Measurements from ENCODE around the gene FAM50B.

The FAM50B gene

DNA sequence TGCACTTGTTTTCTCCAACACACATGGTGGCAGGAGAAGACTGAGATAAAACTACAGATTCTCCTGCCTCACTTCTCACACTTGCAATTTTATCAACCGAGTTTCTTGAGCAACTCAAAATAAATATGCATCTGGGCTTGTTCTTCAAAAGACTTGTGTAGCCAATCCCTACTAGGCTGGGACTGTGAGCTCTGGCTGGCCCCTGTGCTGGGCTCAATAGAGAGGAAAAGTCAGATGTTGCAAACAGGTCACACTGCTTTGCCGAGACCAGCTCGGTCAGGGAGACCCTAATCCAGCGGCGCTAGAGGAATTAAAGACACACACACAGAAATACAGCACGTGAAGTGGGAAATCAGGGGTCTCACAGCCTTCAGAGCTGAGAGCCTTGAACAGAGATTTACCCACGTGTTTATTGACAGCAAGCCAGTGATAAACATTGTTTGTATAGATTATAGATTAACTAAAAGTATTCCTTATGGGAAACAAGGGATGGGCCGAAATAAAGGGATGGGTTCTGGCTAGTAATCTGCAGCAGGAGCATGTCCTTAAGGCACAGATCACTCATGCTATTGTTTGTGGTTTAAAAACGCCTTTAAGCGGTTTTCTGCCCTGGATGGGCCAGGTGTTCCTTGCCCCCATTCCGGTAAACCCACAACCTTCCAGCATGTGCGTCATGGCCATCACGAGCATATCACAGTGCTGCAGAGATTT is 32.7 kb downstream of the FAM50B start:
- ChIA-PET POLR2A (ENCODE audit: low non-redundant PET) (no interaction called here), CTCF (interaction anchor here (0.6 kb wide), 1 partner anchor 51 kb away, joined by 5 read pairs; no protein-coding TSS in a partner anchor)
- TF ChIP-seq, protein P1, sequence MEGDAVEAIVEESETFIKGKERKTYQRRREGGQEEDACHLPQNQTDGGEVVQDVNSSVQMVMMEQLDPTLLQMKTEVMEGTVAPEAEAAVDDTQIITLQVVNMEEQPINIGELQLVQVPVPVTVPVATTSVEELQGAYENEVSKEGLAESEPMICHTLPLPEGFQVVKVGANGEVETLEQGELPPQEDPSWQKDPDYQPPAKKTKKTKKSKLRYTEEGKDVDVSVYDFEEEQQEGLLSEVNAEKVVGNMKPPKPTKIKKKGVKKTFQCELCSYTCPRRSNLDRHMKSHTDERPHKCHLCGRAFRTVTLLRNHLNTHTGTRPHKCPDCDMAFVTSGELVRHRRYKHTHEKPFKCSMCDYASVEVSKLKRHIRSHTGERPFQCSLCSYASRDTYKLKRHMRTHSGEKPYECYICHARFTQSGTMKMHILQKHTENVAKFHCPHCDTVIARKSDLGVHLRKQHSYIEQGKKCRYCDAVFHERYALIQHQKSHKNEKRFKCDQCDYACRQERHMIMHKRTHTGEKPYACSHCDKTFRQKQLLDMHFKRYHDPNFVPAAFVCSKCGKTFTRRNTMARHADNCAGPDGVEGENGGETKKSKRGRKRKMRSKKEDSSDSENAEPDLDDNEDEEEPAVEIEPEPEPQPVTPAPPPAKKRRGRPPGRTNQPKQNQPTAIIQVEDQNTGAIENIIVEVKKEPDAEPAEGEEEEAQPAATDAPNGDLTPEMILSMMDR (conservative IDR thresholded peaks at IDR 0.05; ENCODE audit: low read depth) = no peak
- H3K27ac ChIP-seq = no peak overlapping the region
- DNase-seq (ENCODE audit: low spot score) = no peak

DNA sequence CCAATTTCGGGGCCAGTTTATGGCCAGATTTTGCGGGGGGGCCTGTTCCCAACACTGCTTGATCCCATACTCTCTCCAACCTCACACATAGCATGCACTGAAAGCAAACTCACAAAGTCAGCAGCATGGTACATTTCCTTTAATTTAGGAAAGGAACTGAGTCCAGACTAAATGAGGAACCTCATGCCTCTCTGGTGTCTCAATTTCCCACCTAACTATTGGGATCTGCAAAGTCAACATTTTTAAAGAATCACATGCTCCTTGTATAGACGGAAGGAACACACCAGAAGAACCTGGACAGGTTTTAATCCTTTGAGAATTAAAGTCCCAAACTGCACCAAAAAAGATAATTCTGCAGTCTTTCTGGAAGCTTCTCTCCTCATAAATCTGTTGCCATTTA is 33.3 kb downstream of the FAM50B start:
- POLR2A ChIA-PET (ENCODE audit: low non-redundant PET) = no interaction called here
- TF ChIP-seq, protein P1 (conservative IDR thresholded peaks at IDR 0.05; ENCODE audit: low read depth) = no peak
- H3K27ac ChIP-seq = no peak overlapping the region
- DNase-seq (ENCODE audit: low spot score) = no peak
- CTCF ChIA-PET = interaction anchor here (0.6 kb wide), 1 partner anchor 50 kb away, joined by 5 read pairs; no protein-coding TSS in a partner anchor

DNA sequence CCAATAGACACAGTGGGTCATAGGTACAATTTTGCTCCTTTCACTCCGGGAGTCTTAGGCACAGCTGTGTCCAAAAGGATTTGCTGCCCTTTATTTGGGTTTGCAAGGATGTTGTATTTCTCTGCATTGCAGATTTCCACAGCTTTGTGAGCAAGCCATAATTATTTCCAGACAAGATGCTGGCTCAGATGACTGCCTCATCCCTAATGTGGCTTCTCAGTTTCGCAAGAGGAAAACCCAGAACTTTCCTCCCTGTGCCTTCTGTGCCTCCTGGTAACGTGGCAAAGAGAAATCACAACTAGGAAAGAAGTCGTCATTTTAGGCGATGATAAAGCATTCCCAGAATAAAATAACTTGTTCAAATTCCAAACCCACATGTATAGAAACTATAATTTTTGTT is 33.7 kb downstream of the FAM50B start:
- TF ChIP-seq, protein P1 (conservative IDR thresholded peaks at IDR 0.05; ENCODE audit: low read depth) = no peak
- POLR2A ChIA-PET (ENCODE audit: low non-redundant PET) = no interaction called here
- peak overlapping the region; percentile 67 for H3K27ac ChIP-seq
- no peak for DNase-seq (ENCODE audit: low spot score)
- CTCF ChIA-PET = no interaction called here

DNA sequence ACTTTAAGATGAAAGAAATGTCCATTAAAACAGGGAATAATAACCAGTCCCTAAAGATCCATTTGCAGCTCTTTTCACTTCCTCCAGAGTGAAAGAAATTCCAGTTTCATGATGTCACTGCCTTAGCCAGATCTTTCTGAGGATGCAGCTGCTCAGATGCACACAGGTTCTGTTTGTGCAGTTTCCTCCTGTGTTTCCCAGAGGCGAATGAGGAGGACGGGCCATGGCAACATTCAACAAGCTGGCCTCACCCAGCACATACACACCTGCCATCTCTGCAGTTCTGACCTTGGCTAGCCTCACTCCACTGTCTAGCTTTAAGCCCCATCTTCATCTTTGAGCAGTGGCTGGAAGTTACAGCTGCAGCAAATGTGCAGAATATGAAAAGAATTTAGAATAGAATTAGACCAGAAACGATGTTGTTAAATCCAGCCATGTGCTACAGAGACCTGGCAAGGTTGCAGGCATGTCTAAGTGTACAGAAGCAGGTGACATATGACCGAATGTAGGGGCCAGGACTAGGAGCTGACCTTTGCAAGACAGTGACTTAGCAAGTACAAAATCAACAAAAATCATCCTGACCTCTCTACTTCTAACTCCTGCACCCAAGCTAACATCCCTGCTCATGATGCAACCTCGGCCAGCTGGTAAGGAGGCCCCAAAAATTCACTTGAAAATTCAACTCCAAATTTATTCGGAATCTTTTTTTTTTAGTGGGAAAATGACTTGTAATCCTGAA is 35.0 kb downstream of the FAM50B start:
- TF ChIP-seq, protein P1 (conservative IDR thresholded peaks at IDR 0.05; ENCODE audit: low read depth) = no peak
- ChIA-PET CTCF (interaction anchor here (0.9 to 3.2 kb wide), 3 partner anchors 35 to 94 kb away, joined by 3 to 17 read pairs (median 4); partner anchors contain the start of gene FAM50B), POLR2A (ENCODE audit: low non-redundant PET) (no interaction called here)
- DNase-seq (ENCODE audit: low spot score) = peak; percentile 44
- peak overlapping the region; percentile 67 for H3K27ac ChIP-seq

DNA sequence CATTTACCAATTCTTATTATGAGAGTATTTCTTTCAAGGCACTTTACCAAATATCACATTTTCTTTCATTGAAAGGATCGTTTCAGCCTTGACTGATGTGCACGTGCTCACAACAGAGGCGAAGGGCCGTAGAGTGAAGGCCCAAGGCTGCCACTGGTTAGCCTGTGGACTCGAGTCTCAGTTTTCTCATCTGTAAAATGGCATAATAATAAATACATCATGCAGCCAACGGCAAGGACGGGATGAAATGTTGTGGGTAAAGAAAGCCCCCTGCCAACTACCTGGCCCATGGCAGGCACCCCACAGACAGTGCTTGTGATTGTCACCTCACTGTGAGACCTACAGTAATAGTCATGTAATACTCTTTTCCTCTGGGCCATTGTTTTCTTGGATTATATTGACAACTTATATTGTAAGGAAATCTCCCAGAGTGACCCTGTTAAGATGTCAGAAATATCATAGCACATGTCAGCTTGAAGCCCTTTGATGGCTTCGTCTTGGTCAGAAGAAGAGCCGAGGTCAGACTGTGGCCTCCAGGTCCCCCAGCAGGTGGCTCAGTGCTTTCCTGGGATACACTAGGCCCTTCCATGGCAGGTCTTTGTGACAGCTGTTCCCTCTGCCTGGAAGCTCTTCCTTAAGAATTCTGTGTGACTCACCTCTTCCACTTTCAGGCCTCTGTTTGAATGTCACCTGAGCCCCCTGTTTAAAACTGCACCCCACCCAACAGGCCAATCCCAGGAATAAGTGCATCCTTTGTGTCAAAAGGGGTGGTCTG is 36.3 kb downstream of the FAM50B start:
- H3K27ac ChIP-seq = no peak overlapping the region
- ChIA-PET CTCF (interaction anchor here (0.6 to 3.2 kb wide), 9 partner anchors 9 to 231 kb away, joined by 3 to 17 read pairs (median 3); no protein-coding TSS in a partner anchor), POLR2A (ENCODE audit: low non-redundant PET) (no interaction called here)
- DNase-seq (ENCODE audit: low spot score) = peak; percentile 19
- TF ChIP-seq, protein P1 (conservative IDR thresholded peaks at IDR 0.05; ENCODE audit: low read depth) = no peak

DNA sequence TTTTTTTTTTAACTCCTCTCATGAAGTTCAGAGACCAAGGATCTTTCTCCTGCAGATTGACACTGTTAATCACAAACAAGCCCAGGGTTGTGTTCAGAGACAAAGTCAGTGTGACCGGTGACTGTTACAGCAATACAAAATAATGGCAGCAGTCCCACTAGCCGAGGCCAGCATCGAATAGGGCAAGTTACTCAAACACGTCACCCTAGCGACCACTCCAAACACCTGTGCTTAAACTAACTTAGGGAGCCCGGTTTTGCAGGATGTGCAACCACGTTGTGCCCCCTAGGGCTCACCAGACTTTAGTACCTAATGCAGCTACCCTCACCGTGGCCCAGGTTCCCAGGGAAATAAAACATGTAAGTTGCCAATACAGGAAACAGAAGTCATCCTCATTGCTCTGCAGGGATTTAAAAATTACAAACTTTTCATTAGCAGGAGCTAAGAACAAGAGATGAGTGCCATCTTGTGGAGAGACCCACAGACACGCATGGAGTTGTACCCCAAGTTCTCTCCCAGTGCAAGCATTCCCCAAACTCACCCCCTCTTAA is 38.1 kb downstream of the FAM50B start:
- CTCF ChIA-PET = interaction anchor here (0.6 to 1.7 kb wide), 7 partner anchors 8 to 447 kb away, joined by 3 to 11 read pairs (median 4); no protein-coding TSS in a partner anchor
- no peak overlapping the region for H3K27ac ChIP-seq
- no peak for DNase-seq (ENCODE audit: low spot score)
- POLR2A ChIA-PET (ENCODE audit: low non-redundant PET) = no interaction called here
- TF ChIP-seq, protein P1 (conservative IDR thresholded peaks at IDR 0.05; ENCODE audit: low read depth) = no peak; the same call in 1 of the 2 replicates
